Hepatocyte (in vitro differentiated cells): ENCODE measurements around the gene SLC38A10. TPM values are rescaled to one million over a fixed set of nuclear protein-coding genes. Genes with fewer than 3 reads are reported as not detected.
A peak's percentile ranks its signal among the peaks of the same experiment; 100 is the strongest.

Source experiments
- DNase-seq: peaks from one replicate; pipeline ENCODE4 v3.0.0-alpha.2; 2016; ENCODE audit warnings: low spot score
- H2AFZ ChIP-seq: fragments of 200-600 bp; sonication (generic); 2 replicates; pipeline ENCODE4 v1.6.0; 2016; ENCODE audit warnings: antibody characterized with exemption, mild to moderate bottlenecking
- H3K27ac ChIP-seq: fragments of 200-600 bp; sonication (generic); 2 replicates; pipeline ENCODE4 v1.5.1; 2016; ENCODE audit warnings: mild to moderate bottlenecking
- H3K27me3 ChIP-seq: fragments of 200-600 bp; sonication (generic); 2 replicates; pipeline ENCODE4 v1.6.1; 2016
- H3K36me3 ChIP-seq: fragments of 200-600 bp; sonication (generic); replicated peaks from 2 replicates; pipeline ENCODE4 v1.5.1; 2016; ENCODE audit warnings: low read depth; ENCODE audit not compliant: insufficient read depth
- H3K4me1 ChIP-seq: fragments of 200-600 bp; sonication (generic); 2 replicates; pipeline ENCODE4 v1.5.1; 2016; ENCODE audit warnings: mild to moderate bottlenecking, moderate library complexity; ENCODE audit not compliant: insufficient read depth
- H3K4me2 ChIP-seq: fragments of 200-600 bp; sonication (generic); 2 replicates; pipeline ENCODE4 v1.6.0; 2016
- H3K4me3 ChIP-seq: fragments of 200-600 bp; sonication (generic); 2 replicates; pipeline ENCODE4 v1.5.1; 2016; ENCODE audit warnings: mild to moderate bottlenecking
- H3K79me2 ChIP-seq: fragments of 200-600 bp; sonication (generic); 2 replicates; pipeline ENCODE4 v1.6.0; 2017; ENCODE audit warnings: mild to moderate bottlenecking
- H3K9me2 ChIP-seq: fragments of 200-600 bp; sonication (generic); replicated peaks from 2 replicates; pipeline ENCODE4 v1.6.0; 2017; ENCODE audit warnings: mild to moderate bottlenecking; ENCODE audit not compliant: insufficient read depth
- H3K9me3 ChIP-seq: fragments of 200-600 bp; sonication (generic); 2 replicates; pipeline ENCODE4 v1.5.1; 2016; ENCODE audit warnings: low read depth, mild to moderate bottlenecking
- H4K20me1 ChIP-seq: fragments of 200-600 bp; sonication (generic); 2 replicates; pipeline ENCODE4 v1.6.0; 2016; ENCODE audit warnings: mild to moderate bottlenecking; ENCODE audit not compliant: insufficient read depth, poor library complexity, severe bottlenecking
- EZH2 ChIP-seq: fragments of 200-600 bp; sonication (generic); IDR thresholded peaks from 2 replicates; pipeline ENCODE4 v1.6.1; 2016; ENCODE audit warnings: antibody characterized with exemption, mild to moderate bottlenecking, borderline replicate concordance
- EZH2phosphoT487 ChIP-seq: fragments of 200-600 bp; sonication (generic); IDR thresholded peaks from one replicate; pipeline ENCODE4 v1.6.1; 2018; ENCODE audit warnings: antibody characterized with exemption, mild to moderate bottlenecking, low read depth, moderate library complexity; ENCODE audit not compliant: unreplicated experiment, severe bottlenecking
- WGBS: methylation state at CpG from one replicate; pipeline ENCODE4 v1.1.6; 2016; ENCODE audit warnings: low lambda C conversion rate; ENCODE audit errors: missing lambda C conversion rate; 5-methylcytosine and 5-hydroxymethylcytosine counted together
- polyA plus RNA-seq: library from polyadenylated mRNA; unstranded; fragments of >200 nt; fragmentation: Nextera tagmentation; extraction: Ambion mirVana; gene quantifications from 2 replicates; pipeline ENCODE4 v1.2.1, GENCODE V29; 2016
- total RNA-seq: library from RNA; depleted of rRNA; stranded (reverse); fragments of >200 nt; gene quantifications from 2 replicates; pipeline ENCODE4 v1.2.3, GENCODE V29; 2014
- TF ChIP-seq, protein P1 (sequence below): fragments of 200-600 bp; sonication (generic); IDR thresholded peaks from 2 replicates; pipeline ENCODE4 v1.5.1; 2016; ENCODE audit warnings: antibody characterized with exemption, mild to moderate bottlenecking; ENCODE audit not compliant: poor library complexity

The SLC38A10 gene
- total and polyA plus RNA-seq, 2 experiments from 2014 or later = 91.4 to 124 TPM

DNA sequence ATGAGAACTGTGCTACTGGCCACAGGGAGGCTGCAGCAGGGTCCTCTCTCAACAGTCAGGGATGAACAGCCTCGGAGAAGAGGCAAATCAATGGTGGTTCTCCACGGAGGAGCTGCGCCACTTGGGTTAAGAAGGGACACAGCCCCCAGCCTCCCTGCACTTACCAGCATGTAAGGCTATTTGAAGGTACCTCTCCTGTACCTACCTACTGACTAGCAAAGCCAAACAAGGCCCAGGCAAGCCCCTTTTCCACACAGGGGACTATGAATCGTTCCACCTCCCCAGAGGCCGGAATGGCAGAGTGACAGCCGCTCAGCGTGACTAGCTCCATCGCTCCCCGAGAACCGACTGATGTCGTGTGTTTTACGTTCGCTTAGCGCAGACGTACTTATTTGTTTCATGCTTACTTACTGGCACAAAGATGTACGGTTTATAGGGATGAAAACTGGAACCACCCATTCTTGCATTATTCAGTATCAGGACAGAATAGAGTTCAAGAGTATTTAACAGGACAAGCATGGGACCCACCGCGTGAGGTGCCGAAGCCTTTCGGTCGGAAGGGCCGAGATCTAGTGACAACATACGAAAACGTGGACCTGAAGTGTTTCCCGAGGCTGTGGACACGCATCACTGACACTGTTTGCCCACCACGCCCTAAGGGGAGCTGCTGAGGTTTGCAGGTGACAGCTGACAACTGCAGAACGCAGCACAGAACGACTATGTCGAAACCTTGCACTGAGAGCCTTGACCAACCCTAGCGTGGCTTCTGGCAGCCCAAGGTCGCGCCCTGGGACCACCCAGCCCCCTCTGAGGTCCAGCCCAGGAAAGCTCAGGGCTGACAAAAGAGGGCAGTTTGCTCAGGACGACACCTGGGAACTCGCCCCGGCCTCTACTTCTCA, 57.3 kb downstream of the SLC38A10 start:
- 62% methylated on average over 36 of the region's 36 CpGs for WGBS
- no peaks in the 10 kb centered on the region for H3K9me2 ChIP-seq
- no peaks in the 10 kb centered on the region for H3K27me3 ChIP-seq
- H4K20me1 ChIP-seq = no peaks in the 10 kb centered on the region
- peak overlapping the region; percentile 27 for H2AFZ ChIP-seq
- TF ChIP-seq EZH2phosphoT487 (no peak), EZH2 (no peak)
- TF ChIP-seq, protein P1, sequence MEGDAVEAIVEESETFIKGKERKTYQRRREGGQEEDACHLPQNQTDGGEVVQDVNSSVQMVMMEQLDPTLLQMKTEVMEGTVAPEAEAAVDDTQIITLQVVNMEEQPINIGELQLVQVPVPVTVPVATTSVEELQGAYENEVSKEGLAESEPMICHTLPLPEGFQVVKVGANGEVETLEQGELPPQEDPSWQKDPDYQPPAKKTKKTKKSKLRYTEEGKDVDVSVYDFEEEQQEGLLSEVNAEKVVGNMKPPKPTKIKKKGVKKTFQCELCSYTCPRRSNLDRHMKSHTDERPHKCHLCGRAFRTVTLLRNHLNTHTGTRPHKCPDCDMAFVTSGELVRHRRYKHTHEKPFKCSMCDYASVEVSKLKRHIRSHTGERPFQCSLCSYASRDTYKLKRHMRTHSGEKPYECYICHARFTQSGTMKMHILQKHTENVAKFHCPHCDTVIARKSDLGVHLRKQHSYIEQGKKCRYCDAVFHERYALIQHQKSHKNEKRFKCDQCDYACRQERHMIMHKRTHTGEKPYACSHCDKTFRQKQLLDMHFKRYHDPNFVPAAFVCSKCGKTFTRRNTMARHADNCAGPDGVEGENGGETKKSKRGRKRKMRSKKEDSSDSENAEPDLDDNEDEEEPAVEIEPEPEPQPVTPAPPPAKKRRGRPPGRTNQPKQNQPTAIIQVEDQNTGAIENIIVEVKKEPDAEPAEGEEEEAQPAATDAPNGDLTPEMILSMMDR = no peak
- H3K79me2 ChIP-seq = peaks cover 31% of the 10 kb centered on the region
- no peaks in the 10 kb centered on the region for H3K9me3 ChIP-seq
- peaks cover 25% of the 10 kb centered on the region for H3K4me1 ChIP-seq
- H3K36me3 ChIP-seq = no peaks in the 10 kb centered on the region
- no peak overlapping the region for H3K27ac ChIP-seq
- peak overlapping the region; percentile 94 for H3K4me2 ChIP-seq
- H3K4me3 ChIP-seq = peak overlapping the region; percentile 45
- no peak for DNase-seq

DNA sequence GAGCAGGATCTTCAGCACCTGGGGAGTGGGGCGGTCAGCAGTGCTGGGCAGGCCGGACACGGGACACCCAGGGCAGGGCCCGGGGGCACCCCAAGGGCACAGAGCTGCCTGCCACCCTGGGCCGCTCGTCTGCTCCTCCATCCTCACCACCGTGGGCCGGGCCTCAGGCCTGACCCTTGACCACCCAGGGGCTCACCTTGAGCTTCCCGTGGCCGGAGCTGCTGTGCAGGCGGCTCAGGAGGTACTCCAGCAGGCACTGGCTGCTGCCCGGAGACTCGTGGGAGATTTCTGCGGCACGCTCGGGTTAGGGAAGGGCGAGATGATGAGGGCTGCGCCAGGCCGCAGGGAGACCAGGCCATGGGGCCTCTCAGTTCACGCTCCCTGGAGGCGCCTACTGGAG, 58.3 kb downstream of the SLC38A10 start:
- Histone ChIP-seq H3K9me2 (no peaks in the 10 kb centered on the region), H3K79me2 (peaks cover 31% of the 10 kb centered on the region), H3K4me2 (no peak overlapping the region), H3K9me3 (no peaks in the 10 kb centered on the region), H4K20me1 (no peaks in the 10 kb centered on the region), H3K27me3 (no peaks in the 10 kb centered on the region), H3K27ac (no peak overlapping the region), H3K4me1 (peaks cover 25% of the 10 kb centered on the region), H3K4me3 (no peak overlapping the region), H2AFZ (no peak overlapping the region), H3K36me3 (no peaks in the 10 kb centered on the region)
- 95% methylated on average over 21 of the region's 21 CpGs for WGBS
- no peak for DNase-seq
- TF ChIP-seq EZH2phosphoT487 (no peak), EZH2 (no peak)
- TF ChIP-seq, protein P1 = no peak

DNA sequence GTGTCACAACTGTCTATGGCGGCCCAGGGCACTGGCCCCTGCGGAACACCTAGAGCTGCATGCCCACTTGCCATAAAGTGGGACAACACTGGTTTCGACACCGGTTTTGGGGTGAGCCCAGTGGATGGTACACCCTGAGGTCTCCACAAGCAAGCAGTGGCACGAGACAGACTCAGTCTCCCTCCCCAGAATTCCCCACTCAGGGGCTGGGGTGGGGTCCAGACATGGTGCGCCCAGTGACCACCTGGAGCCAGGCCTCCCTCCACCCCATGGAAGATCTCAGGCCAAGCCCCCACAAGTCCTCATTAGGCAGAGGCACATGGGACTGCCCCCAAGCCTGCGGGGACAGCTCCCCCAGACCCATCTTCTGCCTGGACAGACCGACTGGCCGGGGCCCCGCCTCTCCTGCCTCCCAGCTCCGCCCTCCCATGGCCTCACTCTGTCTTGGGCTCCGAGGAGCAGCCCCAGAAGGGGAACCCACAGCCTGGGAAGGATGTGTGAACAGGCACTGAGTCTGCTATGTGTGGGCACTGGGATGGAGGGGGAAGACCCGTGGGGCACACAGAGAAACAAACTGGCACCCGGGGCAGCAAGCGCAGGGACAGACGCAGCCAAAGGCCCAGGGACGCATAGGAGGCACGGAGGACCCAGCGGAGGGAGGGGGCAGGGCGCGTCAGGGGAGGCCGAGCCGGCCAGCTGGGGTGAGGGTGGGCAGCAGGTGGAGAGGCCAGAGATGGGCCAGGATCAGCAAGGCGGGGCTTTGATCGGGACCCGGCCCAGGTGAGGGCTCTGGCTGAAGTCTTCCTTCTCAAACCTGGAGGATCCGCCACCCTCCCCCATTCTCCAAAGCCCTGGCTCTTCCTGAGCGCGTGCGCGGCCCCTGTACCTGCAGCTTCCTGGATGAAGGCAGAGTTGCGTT, 59.0 kb downstream of the SLC38A10 start:
- no peaks in the 10 kb centered on the region for H3K27me3 ChIP-seq
- TF ChIP-seq EZH2 = no peak
- no peak for TF ChIP-seq EZH2phosphoT487
- TF ChIP-seq, protein P1 = no peak
- peaks cover 25% of the 10 kb centered on the region for H3K4me1 ChIP-seq
- H3K79me2 ChIP-seq = peaks cover 30% of the 10 kb centered on the region
- H4K20me1 ChIP-seq = no peaks in the 10 kb centered on the region
- DNase-seq = no peak
- 93% methylated on average over 21 of the region's 32 CpGs for WGBS
- H3K4me3 ChIP-seq = no peak overlapping the region
- no peak overlapping the region for H2AFZ ChIP-seq
- H3K9me3 ChIP-seq = no peaks in the 10 kb centered on the region
- H3K9me2 ChIP-seq = no peaks in the 10 kb centered on the region
- no peaks in the 10 kb centered on the region for H3K36me3 ChIP-seq
- no peak overlapping the region for H3K4me2 ChIP-seq
- no peak overlapping the region for H3K27ac ChIP-seq
